ENCODE results near the gene SEMA5A.

GRCh38 chr5:9444346-9444745 is 101.5 kb downstream of the SEMA5A start:
- TF ChIP-seq CTCF (IDR thresholded peaks at IDR 0.05): no peak
- no peak for TF ChIP-seq EZH2 (IDR thresholded peaks at IDR 0.05; ENCODE audit: borderline replicate concordance, insufficient read depth, low read depth, low read length, poor library complexity, severe bottlenecking)

Measured in B cell (primary cell).